H1 (cell line): ENCODE results near the gene RTP1. TPM values are rescaled to one million over a fixed set of nuclear protein-coding genes. Genes with fewer than 3 reads are reported as not detected.

Experiments
- CEBPB ChIP-seq: IDR thresholded peaks from 2 replicates; pipeline ENCODE4 v1.6.1; 2012; ENCODE audit warnings: low read depth, low read length
- EP300 ChIP-seq, 2 experiments: IDR thresholded peaks; 1 replicate in 1 of 2; 2 replicates in 1 of 2; pipeline ENCODE4 v1.6.1; 2011 to 2012; ENCODE audit warnings: low read depth in 2 of 2, low read length in 2 of 2, mild to moderate bottlenecking in 2 of 2, borderline replicate concordance in 1 of 2, inconsistent platforms in 1 of 2, moderate library complexity in 1 of 2
- GABPA ChIP-seq: IDR thresholded peaks from 2 replicates; pipeline ENCODE4 v1.6.1; 2011; ENCODE audit warnings: mild to moderate bottlenecking, low read length, moderate library complexity, borderline replicate concordance; ENCODE audit not compliant: insufficient read depth
- POU5F1 ChIP-seq: IDR thresholded peaks from 2 replicates; pipeline ENCODE4 v1.6.1; 2011; ENCODE audit warnings: low read depth, mild to moderate bottlenecking, low read length, moderate library complexity
- polyA plus RNA-seq, 7 experiments: library from polyadenylated mRNA; depleted of rRNA in 3 of 7; stranded (reverse) in 5 of 7; unstranded in 2 of 7; fragments of >200 nt in 5 of 7; fragments of 200-250 nt in 2 of 7; gene quantifications; 1 replicate in 5 of 7; 2 replicates in 1 of 7; 4 replicates in 1 of 7; pipeline versions ENCODE4 v1.2.1 to v1.2.3, GENCODE V29; 2011 to 2013; ENCODE audit warnings: missing spikeins in 2 of 7, mixed read lengths in 2 of 7
- total RNA-seq: library from RNA; stranded (reverse); fragmentation: NEBNext Ultra II Directional; extraction: Animal tissue kit (Norgen Biotek cat#: 25700); gene quantifications from 2 replicates; pipeline ENCODE4 v1.2.1, GENCODE V29; 2021
- TF ChIP-seq, protein P1 (sequence below): IDR thresholded peaks from 2 replicates; pipeline ENCODE4 v1.6.1; 2012; ENCODE audit warnings: inconsistent platforms

The RTP1 gene
- total and polyA plus RNA-seq, 2 of the 8 experiments (the other 6 are each of a cell fraction or from before 2014, with no cell fraction given), result 2.9 to 3.0 TPM

DNA sequence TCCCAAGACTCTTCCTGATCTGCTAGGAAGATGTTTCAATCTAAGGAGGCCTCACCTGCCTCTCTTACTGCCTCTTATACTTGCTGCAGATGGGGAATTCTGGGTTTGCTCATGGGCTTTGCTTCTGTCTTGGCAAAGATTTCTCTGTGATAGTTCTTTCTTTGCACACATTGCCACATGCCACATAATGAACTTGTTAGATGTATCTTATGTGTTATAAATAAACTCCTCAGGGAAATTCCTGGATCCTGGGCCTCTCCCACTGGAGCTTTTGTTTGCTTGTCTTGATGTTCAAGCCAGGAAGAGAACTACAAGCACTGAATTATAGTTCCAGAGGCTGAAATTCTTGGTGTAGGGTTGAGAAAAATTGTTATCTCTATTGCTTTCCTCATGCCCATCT is 12.2 kb downstream of the RTP1 start (continued):
- TF ChIP-seq, protein P1, sequence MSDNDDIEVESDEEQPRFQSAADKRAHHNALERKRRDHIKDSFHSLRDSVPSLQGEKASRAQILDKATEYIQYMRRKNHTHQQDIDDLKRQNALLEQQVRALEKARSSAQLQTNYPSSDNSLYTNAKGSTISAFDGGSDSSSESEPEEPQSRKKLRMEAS, result no peak
- TF ChIP-seq EP300 (IDR thresholded peaks at IDR 0.05; ENCODE audit: borderline replicate concordance in 1 of 2, low read depth in 2 of 2, low read length in 2 of 2) (no peak), GABPA (no peak), POU5F1 (no peak), CEBPB (no peak)
